ENCODE data around the gene C14orf132.
"Not testable (repeated sequence)": the region's sequence is repeated elsewhere in the genome, so short reads cannot be mapped to it uniquely, and the experiment has no call there.

C14orf132 gene

GRCh38 chr14:96059519-96060135 is 20.5 kb downstream of the C14orf132 start:
- DNase-seq (ENCODE audit: low read depth), result no peak

- no peak for DNase-seq (ENCODE audit: low read depth)
Measured at GRCh38 chr14:96060186-96060933, 21.2 kb downstream of the C14orf132 start.

GRCh38 chr14:96062010-96062409 is 22.8 kb downstream of the C14orf132 start:
- no peak for DNase-seq (ENCODE audit: low read depth)

DNA sequence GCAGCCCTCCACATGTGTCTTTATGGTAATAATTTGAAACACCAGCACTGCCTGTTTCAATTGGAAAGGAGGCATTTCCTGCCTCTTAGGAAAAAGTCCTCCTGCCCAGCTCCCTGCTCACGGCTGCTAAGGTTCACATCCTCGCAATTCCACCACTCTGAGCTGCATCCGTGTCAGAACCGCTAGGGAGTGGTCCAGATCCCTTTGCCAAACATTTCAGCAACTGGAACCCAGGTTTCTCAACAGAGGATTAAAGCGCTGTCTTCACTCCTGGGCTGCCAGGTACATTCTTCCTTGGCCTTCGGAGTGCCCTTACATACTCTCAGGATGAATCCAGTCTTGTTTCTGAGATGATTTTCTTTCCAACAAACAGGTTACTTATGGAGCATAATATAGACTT is 23.3 kb downstream of the C14orf132 start:
- DNase-seq (ENCODE audit: low read depth), result no peak

DNA sequence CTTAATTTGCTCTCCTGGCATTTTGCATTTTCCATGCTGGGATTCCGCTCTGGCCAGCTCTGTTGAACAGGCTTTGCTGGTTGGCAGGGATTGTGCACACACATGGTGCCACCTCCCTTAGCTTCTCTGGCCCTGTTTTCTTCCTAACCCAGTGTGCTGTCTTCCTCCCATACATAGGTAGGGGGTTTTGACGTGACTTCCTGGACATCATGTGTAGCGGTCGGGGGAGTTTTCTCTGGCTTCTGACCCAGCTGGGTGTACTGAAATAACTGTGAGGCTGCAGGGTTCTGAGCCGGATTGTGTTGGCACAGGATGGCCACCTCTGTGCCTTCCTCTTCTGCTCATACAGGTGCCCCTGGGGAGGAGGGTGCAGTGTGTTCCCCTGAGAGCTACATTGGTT is 25.7 kb downstream of the C14orf132 start:
- DNase-seq (ENCODE audit: low read depth), result no peak

DNA sequence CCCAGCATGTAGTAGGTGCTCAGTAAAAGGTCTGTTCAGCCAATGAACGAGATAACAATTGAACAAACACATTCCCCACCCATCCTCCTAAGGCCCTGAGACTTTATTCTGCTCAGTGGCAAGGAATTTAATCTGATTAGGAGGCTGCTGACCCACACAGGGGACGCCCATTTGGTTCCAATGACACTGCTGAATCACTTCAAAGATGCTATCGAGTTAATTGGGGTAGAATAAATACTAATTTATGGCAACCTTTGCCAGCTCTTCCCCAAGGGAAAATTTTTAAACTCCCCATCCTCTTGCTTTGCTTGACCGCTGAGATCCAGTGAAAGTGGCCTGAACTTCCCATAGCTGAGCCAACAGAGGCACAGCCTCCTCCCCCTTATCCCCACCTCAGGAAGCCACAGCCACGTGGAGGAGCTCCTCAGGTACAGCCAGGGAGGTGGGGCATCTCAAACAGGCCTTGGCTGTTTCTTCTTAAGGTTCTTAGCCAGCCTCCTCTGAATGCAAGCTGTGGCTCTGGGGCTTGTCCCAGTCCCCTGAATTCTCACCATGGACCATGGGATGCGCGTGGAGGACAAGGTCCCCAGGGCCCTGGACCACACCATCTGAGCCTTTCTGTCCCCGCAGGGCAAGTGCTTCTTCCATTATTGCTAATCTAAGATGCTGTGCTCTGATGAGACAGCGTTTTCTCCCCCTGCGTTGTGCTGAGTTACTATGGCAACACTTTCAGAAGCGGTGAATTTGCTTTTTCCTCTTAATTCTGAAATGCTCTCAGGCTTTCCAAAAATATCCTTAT is 26.7 kb downstream of the C14orf132 start:
- DNase-seq (ENCODE audit: low read depth), result no peak

- DNase-seq (ENCODE audit: low read depth), result no peak
Measured at GRCh38 chr14:96066976-96067375, 27.8 kb downstream of the C14orf132 start.

GRCh38 chr14:96067985-96068930 is 29.1 kb downstream of the C14orf132 start:
- no peak for DNase-seq (ENCODE audit: low read depth)

DNA sequence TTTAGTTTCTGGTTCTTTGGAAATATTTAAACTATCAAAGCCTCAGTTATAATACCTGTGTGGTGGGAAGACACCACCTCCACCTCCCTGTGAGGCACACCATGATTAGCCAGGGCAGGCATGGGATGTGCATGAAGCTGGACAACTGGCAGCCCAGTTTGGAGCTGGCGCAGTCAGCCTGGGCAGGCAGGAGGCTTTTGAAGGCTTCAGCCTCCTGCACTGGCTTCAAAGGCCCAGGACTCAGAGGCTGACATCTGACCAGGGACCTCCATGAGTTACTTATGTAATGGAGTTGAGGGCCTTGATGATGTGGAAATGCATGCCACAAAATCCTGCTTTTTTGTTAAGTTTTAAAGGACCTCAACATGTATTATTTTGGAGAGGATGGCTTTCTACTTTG is 30.3 kb downstream of the C14orf132 start:
- no peak for DNase-seq (ENCODE audit: low read depth)

DNA sequence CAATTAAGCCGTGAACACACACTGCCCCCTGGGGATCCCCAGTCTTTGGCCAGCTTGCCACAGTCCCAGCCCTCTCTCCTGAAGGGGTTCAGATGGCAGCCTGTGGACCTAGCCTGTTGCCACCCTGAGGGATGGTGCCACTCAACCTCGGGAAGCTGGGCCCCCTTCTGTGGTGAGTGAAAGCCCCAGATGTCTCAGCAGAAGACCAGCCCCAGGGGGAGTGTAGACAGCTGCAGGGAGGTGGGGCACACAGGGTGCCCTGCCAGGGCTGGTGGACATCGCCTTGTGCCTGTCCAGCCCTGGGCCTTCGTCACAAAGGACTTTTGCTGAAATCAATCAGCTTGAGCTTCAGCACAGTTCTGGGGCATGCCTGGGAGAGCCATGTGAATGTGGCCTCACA is 32.4 kb downstream of the C14orf132 start:
- no peak for DNase-seq (ENCODE audit: low read depth)

DNA sequence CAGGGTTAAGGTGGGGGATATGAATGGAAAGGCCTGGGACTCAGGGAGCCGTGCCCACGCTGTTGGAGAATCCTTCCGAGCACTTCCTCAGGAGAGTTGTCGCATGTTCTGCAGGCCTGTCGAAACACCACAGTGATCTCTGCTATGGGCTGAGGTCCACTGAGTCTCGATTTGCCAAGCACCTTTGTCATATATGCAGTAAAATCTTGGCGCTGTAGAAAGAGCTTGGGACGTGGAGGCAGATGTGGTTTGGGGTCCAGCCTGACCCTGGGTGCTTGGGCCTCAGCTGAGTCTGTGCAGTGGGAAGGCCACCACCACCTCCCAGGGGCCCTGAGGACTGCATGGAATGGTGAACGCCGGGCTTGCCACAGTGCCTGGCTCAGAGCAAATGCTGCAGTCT is 32.9 kb downstream of the C14orf132 start:
- no peak for DNase-seq (ENCODE audit: low read depth)

DNA sequence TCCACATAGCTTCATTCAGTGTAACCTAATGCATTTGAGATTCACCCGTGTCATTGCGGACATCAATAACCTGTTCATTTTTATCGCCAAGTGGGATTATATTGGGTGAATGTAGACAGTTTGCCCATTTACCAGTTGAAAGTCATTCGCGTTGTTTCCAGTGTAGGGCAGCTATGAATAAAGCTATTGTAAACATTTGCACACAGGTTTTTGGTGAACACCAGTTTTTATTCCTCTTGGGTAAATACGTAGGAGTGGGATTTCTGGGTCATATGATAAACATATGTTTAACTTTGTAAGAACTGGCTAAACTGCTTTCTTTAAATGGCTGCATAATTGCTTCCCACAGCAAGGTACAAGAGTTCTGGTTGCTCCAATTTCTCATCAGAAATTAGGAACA is 33.6 kb downstream of the C14orf132 start:
- no peak for DNase-seq (ENCODE audit: low read depth)

DNA sequence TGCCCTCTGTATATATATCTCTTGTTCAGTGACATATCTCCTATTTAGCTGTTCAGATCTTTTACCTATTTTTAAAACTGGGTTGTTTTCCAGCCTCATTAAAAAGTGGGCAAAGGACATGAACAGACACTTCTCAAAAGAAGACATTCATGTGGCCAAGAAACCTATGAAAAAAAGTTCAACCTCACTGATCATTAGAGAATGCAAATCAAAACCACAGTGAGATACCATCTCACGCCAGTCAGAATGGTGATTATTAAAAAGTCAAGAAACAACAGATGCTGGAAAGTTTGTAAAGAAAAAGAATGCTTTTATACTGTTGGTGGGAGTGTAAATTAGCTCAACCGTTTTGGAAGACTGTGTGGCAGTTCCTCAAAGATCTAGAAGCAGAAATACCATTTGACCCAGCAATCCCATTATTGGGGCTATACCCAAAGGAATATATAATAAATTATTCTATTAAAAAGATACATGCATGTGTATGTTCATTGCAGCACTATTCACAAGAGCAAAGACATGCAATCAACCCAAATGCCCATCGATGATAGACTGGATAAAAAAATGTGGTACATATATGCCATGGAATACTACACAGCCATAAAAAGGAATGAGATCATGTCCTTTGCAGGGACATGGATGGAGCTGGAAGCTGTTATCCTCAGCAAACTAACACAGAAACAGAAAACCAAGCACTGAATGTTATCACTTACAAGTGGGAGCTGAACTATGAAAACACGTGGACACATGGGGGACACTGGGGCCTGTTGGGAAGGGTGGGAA is 34.3 kb downstream of the C14orf132 start:
- DNase-seq (ENCODE audit: low read depth), result not testable (repeated sequence)

DNA sequence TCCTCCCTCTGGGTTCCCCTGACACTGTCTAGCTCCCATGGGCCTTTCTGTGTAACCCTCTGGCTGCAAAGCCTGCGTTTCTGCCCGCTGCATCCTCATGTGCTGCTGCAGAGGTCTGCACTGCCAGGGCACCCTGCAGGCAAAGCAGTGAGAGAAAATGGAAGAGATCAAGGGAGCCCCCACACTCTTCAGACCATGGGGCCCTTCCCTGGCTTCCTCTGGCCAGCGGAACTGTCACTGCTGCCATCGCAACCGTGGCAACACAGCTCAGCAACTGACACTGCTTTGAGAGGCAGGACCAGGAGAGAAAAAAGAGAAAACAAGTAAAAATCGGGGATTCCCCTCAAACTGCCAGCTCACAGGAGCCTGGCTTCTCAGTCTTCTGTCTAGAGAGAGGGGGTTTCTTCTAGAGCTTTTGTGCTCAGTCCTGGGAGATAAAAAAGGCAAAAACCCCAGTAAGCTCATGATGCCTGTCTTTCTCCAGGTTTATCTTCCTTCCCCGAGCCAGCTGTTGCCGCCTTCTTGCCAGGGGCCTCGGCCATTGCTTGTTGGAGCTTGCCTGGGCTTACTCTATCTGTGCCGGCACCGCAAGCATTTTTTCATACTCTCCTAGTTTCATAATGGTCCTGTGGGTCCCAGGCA is 38.9 kb downstream of the C14orf132 start:
- no peak for DNase-seq (ENCODE audit: low read depth)

DNA sequence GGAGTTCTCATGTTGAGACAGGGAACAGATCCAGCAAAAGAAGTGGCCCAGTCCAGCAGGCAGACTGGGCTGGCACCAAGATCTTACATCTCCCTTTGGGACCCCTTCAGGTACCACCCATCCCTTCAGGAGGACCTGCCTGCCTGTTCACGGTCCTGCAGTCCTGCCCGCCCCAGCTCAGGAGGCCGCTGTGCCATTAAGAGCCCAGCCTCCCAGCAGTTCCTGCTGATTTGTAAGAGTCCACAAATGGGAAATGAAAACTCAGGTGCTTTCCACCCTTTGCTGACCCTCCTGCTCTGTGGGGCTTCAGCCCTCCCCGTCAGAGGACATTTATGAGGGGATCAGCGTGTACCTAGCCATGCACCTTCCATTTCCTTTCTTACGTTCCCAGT is 39.5 kb downstream of the C14orf132 start:
- DNase-seq (ENCODE audit: low read depth), result no peak

GRCh38 chr14:96079066-96079465 is 39.9 kb downstream of the C14orf132 start:
- DNase-seq (ENCODE audit: low read depth), result no peak

GRCh38 chr14:96080571-96080970 is 41.4 kb downstream of the C14orf132 start:
- DNase-seq (ENCODE audit: low read depth), result no peak

GRCh38 chr14:96081224-96081623 is 42.1 kb downstream of the C14orf132 start:
- no peak for DNase-seq (ENCODE audit: low read depth)

GRCh38 chr14:96081767-96082400 is 42.7 kb downstream of the C14orf132 start:
- no peak for DNase-seq (ENCODE audit: low read depth)

Measured in activated T-cell treated with anti-CD3 and anti-CD28 coated beads for 48 hours (primary cell).